ENCODE results near the gene DPP8.

The DPP8 gene

DNA sequence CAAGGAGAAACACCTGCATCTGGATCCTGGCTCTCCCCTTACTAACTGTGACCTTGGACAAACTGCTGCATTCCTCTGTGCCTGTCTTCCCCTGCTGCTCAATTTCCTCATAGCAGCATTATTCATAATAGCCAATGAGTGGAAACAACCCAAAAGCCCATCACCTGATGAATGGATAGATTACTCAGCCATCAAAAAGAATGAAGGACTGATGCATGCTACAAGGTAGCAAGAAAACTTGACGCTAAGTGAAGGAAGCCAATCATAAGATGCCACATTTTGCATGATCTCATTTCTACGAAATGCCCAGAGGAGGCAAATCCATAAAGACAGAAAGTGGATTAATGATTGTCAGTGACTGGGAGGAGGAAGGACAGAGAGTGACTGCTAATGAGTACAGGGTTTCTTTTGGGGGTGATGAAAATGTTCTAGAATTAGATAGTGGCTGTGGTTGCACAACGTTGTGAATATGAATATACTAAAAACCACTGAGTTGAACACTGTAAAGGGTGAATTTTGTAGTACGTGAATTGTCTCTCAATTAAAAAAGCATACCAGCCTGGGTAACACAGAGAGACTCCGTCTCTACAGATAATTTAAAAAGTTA is 105.9 kb downstream of the DPP8 start:
- TF ChIP-seq, protein P1, sequence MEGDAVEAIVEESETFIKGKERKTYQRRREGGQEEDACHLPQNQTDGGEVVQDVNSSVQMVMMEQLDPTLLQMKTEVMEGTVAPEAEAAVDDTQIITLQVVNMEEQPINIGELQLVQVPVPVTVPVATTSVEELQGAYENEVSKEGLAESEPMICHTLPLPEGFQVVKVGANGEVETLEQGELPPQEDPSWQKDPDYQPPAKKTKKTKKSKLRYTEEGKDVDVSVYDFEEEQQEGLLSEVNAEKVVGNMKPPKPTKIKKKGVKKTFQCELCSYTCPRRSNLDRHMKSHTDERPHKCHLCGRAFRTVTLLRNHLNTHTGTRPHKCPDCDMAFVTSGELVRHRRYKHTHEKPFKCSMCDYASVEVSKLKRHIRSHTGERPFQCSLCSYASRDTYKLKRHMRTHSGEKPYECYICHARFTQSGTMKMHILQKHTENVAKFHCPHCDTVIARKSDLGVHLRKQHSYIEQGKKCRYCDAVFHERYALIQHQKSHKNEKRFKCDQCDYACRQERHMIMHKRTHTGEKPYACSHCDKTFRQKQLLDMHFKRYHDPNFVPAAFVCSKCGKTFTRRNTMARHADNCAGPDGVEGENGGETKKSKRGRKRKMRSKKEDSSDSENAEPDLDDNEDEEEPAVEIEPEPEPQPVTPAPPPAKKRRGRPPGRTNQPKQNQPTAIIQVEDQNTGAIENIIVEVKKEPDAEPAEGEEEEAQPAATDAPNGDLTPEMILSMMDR (IDR thresholded peaks at IDR 0.05; ENCODE audit: control extremely low read depth, extremely low read depth, low read depth, missing control alignments) = no peak
- CTCF ChIA-PET = interaction anchor here (1.3 to 14.4 kb wide), 3 partner anchors 10 to 26 kb away, joined by 5 to 156 read pairs (median 12); no protein-coding TSS in a partner anchor

DNA sequence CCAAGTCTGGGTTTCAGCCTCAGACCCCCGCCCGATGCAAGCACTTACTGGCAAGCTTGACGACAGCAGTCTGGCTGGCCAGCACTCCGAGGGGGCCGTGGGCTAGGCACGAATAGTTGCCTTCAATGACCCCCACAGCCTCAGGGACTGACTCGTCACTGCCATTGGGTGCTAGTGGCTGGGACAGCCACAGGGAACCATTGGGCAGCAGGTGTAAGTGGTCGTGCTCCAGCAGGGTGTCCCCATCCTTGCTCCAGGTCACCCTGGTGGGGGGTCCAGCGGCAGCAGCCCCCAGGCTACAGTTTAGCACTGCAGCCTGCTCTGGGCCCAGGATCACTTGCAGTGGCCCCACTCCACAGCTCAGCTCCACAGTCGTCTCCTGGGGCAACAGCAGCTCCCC is 106.5 kb downstream of the DPP8 start:
- DNase-seq (ENCODE audit: extremely low spot score) = no peak
- CTCF ChIA-PET = interaction anchor here (3.5 to 14.4 kb wide), 2 partner anchors 10 to 26 kb away, joined by 12 to 156 read pairs; no protein-coding TSS in a partner anchor
- POLR2A ChIA-PET = no interaction called here
- TF ChIP-seq, protein P1 (IDR thresholded peaks at IDR 0.05; ENCODE audit: control extremely low read depth, extremely low read depth, low read depth, missing control alignments) = no peak

More for the DNA sequence above, 105.9 kb downstream of the DPP8 start:
- DNase-seq (ENCODE audit: extremely low spot score) = no peak
- POLR2A ChIA-PET = interaction anchor here (0.5 to 1.5 kb wide), 2 partner anchors 106 to 526 kb away, joined by 5 read pairs; no protein-coding TSS in a partner anchor

DNA sequence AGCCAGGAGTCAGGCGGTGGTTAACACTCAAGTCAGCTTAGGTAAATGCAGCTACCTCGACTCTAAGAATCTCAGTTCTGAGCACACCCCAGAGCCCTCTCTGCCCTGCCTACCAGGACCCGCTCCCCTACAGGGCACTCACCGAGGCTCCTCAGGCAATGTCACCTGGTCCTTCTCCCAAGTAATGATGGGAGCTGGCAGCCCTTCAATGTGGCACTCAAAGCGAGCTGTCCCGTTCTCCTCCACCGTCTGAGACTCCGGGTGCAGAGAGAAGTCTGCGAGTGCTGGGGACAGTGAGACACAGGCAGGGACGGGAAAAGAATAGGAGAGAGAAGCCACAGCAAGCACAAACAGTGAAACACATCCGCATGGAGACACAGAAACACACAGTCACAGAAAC is 107.5 kb downstream of the DPP8 start:
- ChIA-PET CTCF (interaction anchor here (0.8 to 14.4 kb wide), 5 partner anchors 9 to 91 kb away, joined by 3 to 156 read pairs (median 10); no protein-coding TSS in a partner anchor), POLR2A (no interaction called here)
- DNase-seq (ENCODE audit: extremely low spot score) = no peak
- TF ChIP-seq, protein P1 (IDR thresholded peaks at IDR 0.05; ENCODE audit: control extremely low read depth, extremely low read depth, low read depth, missing control alignments) = no peak

DNA sequence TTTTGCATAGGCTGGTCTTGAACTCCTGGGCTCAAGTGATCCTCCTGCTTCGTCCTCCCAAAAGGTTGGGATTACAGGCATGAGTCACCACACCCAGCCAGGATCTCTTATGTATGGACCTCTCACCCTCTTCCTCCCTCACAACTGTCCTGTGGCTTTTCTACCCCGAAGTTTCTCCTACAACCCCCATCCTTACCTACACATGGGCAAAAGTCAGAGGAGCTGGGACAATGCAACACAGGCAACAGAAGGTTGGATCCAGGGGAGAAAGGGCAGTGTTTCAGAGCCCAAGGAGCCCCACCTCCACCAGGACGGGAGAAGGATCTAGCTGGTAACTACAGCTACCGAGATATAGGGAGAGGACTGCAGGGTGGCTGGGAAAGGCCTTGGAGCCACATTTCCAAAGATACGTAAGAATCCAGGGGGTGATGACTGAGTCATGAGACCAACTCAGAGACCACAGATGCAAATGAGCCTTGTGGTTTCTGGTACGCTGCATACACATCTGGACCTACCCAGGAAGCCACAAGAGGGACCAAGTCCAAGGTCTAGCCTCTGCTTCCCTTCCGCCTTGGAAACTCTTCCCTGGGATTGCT is 108.4 kb downstream of the DPP8 start:
- TF ChIP-seq, protein P1 (IDR thresholded peaks at IDR 0.05; ENCODE audit: control extremely low read depth, extremely low read depth, low read depth, missing control alignments) = no peak
- DNase-seq (ENCODE audit: extremely low spot score) = peak; percentile 57
- ChIA-PET POLR2A (interaction anchor here (0.7 kb wide), 1 partner anchor 405 kb away, joined by 5 read pairs; no protein-coding TSS in a partner anchor), CTCF (interaction anchor here (0.8 to 14.4 kb wide), 4 partner anchors 8 to 91 kb away, joined by 3 to 156 read pairs (median 8); no protein-coding TSS in a partner anchor)

DNA sequence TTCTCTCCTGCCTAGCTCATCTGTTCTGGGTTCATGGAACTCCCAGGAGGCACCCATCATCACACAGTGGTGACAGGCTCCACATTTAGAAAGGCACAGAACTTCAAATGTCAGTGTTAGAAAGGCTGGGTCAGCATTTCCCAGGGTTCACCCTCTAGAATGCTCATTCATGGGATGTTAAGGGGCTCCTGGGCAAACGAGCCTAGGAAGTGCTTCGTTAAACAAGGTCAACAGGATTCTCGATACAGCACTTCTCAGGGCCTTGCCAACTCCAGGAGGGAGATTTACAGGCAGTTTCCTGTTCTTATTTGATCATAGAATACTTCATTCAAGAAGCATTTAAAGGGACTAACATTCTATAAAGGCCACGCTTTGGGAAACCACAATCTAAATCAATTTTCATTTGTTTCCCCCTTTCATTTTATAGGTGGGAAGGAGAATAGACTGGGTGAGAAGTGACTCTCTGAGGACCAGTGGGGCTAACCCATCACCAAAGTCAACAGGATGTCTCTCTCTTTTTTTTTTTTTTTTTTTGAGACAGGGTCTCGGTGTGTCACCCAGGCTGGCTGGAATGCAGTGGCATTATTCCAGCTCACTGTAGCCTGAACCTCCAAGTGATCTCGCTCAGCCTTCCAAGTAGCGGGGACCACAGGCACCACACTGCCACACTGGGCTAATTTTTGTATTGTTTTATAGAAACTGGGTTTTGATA is 109.0 kb downstream of the DPP8 start:
- ChIA-PET POLR2A (interaction anchor here (0.7 kb wide), 1 partner anchor 404 kb away, joined by 5 read pairs; no protein-coding TSS in a partner anchor), CTCF (interaction anchor here (1.0 to 14.4 kb wide), 4 partner anchors 7 to 90 kb away, joined by 5 to 156 read pairs (median 7); no protein-coding TSS in a partner anchor)
- TF ChIP-seq, protein P1 (IDR thresholded peaks at IDR 0.05; ENCODE audit: control extremely low read depth, extremely low read depth, low read depth, missing control alignments) = no peak
- no peak for DNase-seq (ENCODE audit: extremely low spot score)

DNA sequence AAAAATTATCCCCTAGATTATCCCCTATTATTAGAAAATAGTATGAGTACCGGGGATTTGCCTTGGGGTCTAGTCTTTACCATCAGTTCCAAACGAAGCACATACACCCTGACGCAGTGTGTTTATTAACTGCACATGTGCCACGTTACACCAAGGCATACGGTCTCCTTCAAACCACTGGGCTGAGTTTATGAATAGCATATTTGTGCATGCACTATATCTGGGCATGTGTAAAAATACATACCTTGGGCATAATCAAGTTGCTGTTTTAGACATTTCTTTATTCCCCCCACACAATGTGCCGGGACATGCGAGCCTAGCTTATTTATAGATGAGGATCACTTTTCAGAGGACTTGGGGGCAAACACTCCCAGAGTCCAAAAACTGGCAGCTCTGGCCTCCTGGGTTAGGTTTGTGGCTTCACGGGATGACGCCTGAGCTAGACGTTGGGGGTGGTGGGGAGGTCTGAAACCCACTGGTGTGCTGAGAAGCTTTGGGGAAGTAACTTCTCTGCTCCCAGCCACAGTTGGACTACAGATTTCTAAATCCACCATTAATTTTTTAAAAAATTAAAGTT is 111.0 kb downstream of the DPP8 start:
- TF ChIP-seq, protein P1 (IDR thresholded peaks at IDR 0.05; ENCODE audit: control extremely low read depth, extremely low read depth, low read depth, missing control alignments) = no peak
- ChIA-PET POLR2A (no interaction called here), CTCF (interaction anchor here (1.0 to 2.6 kb wide), 4 partner anchors 9 to 88 kb away, joined by 3 to 8 read pairs (median 3); no protein-coding TSS in a partner anchor)
- no peak for DNase-seq (ENCODE audit: extremely low spot score)

All from GM10248 (cell line).